H9 (cell line): ENCODE data around the gene STAB2. TPM values are rescaled to one million over a fixed set of nuclear protein-coding genes. Genes with fewer than 3 reads are reported as not detected.

Experiments used
- DNase-seq: peaks from one replicate; pipeline ENCODE4 v3.0.0-alpha.2; 2017
- H2AFZ ChIP-seq: one replicate; pipeline ENCODE4 v1.6.1; 2013; ENCODE audit warnings: mild to moderate bottlenecking, low read length, control low read depth, moderate library complexity
- H2AK5ac ChIP-seq: 2 replicates; pipeline ENCODE4 v1.6.1; 2013; ENCODE audit warnings: low read length, control low read depth, mixed read lengths; ENCODE audit not compliant: insufficient read length
- H2BK120ac ChIP-seq: one replicate; pipeline ENCODE4 v1.6.1; 2013; ENCODE audit warnings: low read depth, mild to moderate bottlenecking, low read length, control low read depth, inconsistent platforms; ENCODE audit not compliant: poor library complexity, severe bottlenecking
- H2BK12ac ChIP-seq: 2 replicates; pipeline ENCODE4 v1.6.1; 2013; ENCODE audit warnings: low read length, control low read depth, mixed read lengths, low read depth; ENCODE audit not compliant: insufficient read length
- H2BK15ac ChIP-seq: 2 replicates; pipeline ENCODE4 v1.6.1; 2013; ENCODE audit warnings: low read depth, low read length, control low read depth
- H2BK20ac ChIP-seq: one replicate; pipeline ENCODE4 v1.6.1; 2013; ENCODE audit warnings: low read depth, mild to moderate bottlenecking, low read length, control low read depth, inconsistent platforms; ENCODE audit not compliant: poor library complexity, severe bottlenecking
- H2BK5ac ChIP-seq: 2 replicates; pipeline ENCODE4 v1.6.1; 2013; ENCODE audit warnings: low read length, control low read depth, mixed read lengths; ENCODE audit not compliant: insufficient read length
- H3K14ac ChIP-seq: 2 replicates; pipeline ENCODE4 v1.6.1; 2013; ENCODE audit warnings: low read length, control low read depth; ENCODE audit not compliant: insufficient read depth
- H3K18ac ChIP-seq: 2 replicates; pipeline ENCODE4 v1.6.1; 2013; ENCODE audit warnings: low read depth, mild to moderate bottlenecking, mixed read lengths, low read length, control low read depth; ENCODE audit not compliant: insufficient read length
- H3K23ac ChIP-seq: 2 replicates; pipeline ENCODE4 v1.6.1; 2013; ENCODE audit warnings: low read length, control low read depth, mixed read lengths, low read depth; ENCODE audit not compliant: insufficient read length
- H3K23me2 ChIP-seq: 2 replicates; pipeline ENCODE4 v1.6.1; 2013; ENCODE audit warnings: low read depth, mild to moderate bottlenecking, mixed read lengths, low read length, control low read depth; ENCODE audit not compliant: insufficient read length, poor library complexity, severe bottlenecking
- H3K27ac ChIP-seq: 2 replicates; pipeline ENCODE4 v1.5.1; 2013; ENCODE audit warnings: low read length, control low read depth, mixed read lengths, low read depth; ENCODE audit not compliant: insufficient read length
- H3K27me3 ChIP-seq: 2 replicates; pipeline ENCODE4 v1.6.1; 2013; ENCODE audit warnings: low read length, control low read depth, inconsistent platforms; ENCODE audit not compliant: insufficient read depth
- H3K4ac ChIP-seq: 2 replicates; pipeline ENCODE4 v1.6.1; 2013; ENCODE audit warnings: low read depth, mild to moderate bottlenecking, control low read depth, inconsistent platforms, low read length, moderate library complexity
- H3K4me1 ChIP-seq: 2 replicates; pipeline ENCODE4 v1.6.1; 2013; ENCODE audit warnings: low read length, control low read depth, inconsistent platforms; ENCODE audit not compliant: insufficient read depth
- H3K4me2 ChIP-seq: 2 replicates; pipeline ENCODE4 v1.6.1; 2013; ENCODE audit warnings: low read length, control low read depth, mixed read lengths; ENCODE audit not compliant: insufficient read length, insufficient read depth
- H3K56ac ChIP-seq: 2 replicates; pipeline ENCODE4 v1.6.1; 2013; ENCODE audit warnings: low read depth, mild to moderate bottlenecking, mixed read lengths, low read length, control low read depth; ENCODE audit not compliant: insufficient read length
- H3K79me1 ChIP-seq: 2 replicates; pipeline ENCODE4 v1.6.1; 2013; ENCODE audit warnings: low read depth, mild to moderate bottlenecking, moderate library complexity, low read length, control low read depth, inconsistent platforms; ENCODE audit not compliant: insufficient read depth, poor library complexity, severe bottlenecking
- H3K79me2 ChIP-seq: 2 replicates; pipeline ENCODE4 v1.6.1; 2013; ENCODE audit warnings: low read length, control low read depth, inconsistent platforms; ENCODE audit not compliant: insufficient read depth
- H3K9ac ChIP-seq: 2 replicates; pipeline ENCODE4 v1.6.1; 2013; ENCODE audit warnings: low read length, control low read depth, mixed read lengths; ENCODE audit not compliant: insufficient read length; ENCODE audit errors: extremely low read depth
- H3K9me3 ChIP-seq: one replicate; pipeline ENCODE4 v1.6.1; 2013; ENCODE audit warnings: low read depth, low read length, inconsistent platforms; ENCODE audit not compliant: control insufficient read depth
- H3T11ph ChIP-seq: one replicate; pipeline ENCODE4 v1.6.1; 2013; ENCODE audit warnings: mild to moderate bottlenecking, low read length, control low read depth, inconsistent platforms
- H4K20me1 ChIP-seq: one replicate; pipeline ENCODE4 v1.6.1; 2013; ENCODE audit not compliant: control insufficient read depth, insufficient read length, insufficient read depth
- H4K5ac ChIP-seq: 2 replicates; pipeline ENCODE4 v1.6.1; 2013; ENCODE audit warnings: low read depth, mild to moderate bottlenecking, mixed read lengths, low read length, control low read depth; ENCODE audit not compliant: insufficient read length
- H4K8ac ChIP-seq: replicated peaks from 2 replicates; pipeline ENCODE4 v1.6.1; 2013; ENCODE audit warnings: low read length, control low read depth, mixed read lengths, low read depth; ENCODE audit not compliant: insufficient read length
- H4K91ac ChIP-seq: 2 replicates; pipeline ENCODE4 v1.6.1; 2013; ENCODE audit warnings: low read depth, mild to moderate bottlenecking, moderate library complexity, mixed read lengths, low read length, control low read depth; ENCODE audit not compliant: insufficient read length
- H3K27ac Mint-ChIP-seq, 3 experiments: 2 replicates in 2 of 3; 3 replicates in 1 of 3; pipeline ENCODE4 v1.8.0; 2020 to 2021; ENCODE audit warnings: mixed read lengths in 3 of 3, mild to moderate bottlenecking in 1 of 3, moderate library complexity in 1 of 3
- H3K27me3 Mint-ChIP-seq: 2 replicates; pipeline ENCODE4 v1.8.0; 2021; ENCODE audit warnings: low read depth, mild to moderate bottlenecking, moderate library complexity, mixed read lengths
- H3K36me3 Mint-ChIP-seq, 3 experiments: 2 replicates in 2 of 3; 3 replicates in 1 of 3; pipeline ENCODE4 v1.8.0; 2020 to 2021; ENCODE audit warnings: low read depth in 3 of 3, mixed read lengths in 3 of 3; ENCODE audit not compliant: insufficient read depth in 1 of 3
- H3K4me1 Mint-ChIP-seq, 2 experiments: 2 replicates each; pipeline ENCODE4 v1.8.0; 2020; ENCODE audit warnings: mixed read lengths in 2 of 2
- H3K4me3 Mint-ChIP-seq, 2 experiments: 2 replicates in 1 of 2; 3 replicates in 1 of 2; pipeline ENCODE4 v1.8.0; 2020 to 2021; ENCODE audit warnings: mild to moderate bottlenecking in 2 of 2, mixed read lengths in 2 of 2, moderate library complexity in 1 of 2
- H3K9me3 Mint-ChIP-seq, 2 experiments: 2 replicates in 1 of 2; 3 replicates in 1 of 2; pipeline ENCODE4 v1.8.0; 2020; ENCODE audit warnings: mild to moderate bottlenecking in 2 of 2, mixed read lengths in 2 of 2, moderate library complexity in 1 of 2
- WGBS: extraction: QIAGEN DNeasy Blood & Tissue Kit; methylation state at CpG from one replicate; pipeline ENCODE4 v1.1.7; 2013; ENCODE audit warnings: missing lambda C conversion rate, low lambda C conversion rate, mixed read lengths; ENCODE audit not compliant: insufficient read length; ENCODE audit errors: extremely low coverage; 5-methylcytosine and 5-hydroxymethylcytosine counted together
- total RNA-seq: library from RNA; stranded (reverse); gene quantifications from 2 replicates; pipeline ENCODE4 v1.2.1, GENCODE V29; 2021
- TF ChIP-seq, protein P1 (sequence below): fragments of 200-600 bp; sonication (generic); conservative IDR thresholded peaks from 3 replicates; pipeline ENCODE4 v1.8.0; 2021; ENCODE audit warnings: antibody characterized with exemption, mild to moderate bottlenecking

Gene STAB2
- total RNA-seq, 1 experiment from 2014 or later = 0.02 TPM

DNA sequence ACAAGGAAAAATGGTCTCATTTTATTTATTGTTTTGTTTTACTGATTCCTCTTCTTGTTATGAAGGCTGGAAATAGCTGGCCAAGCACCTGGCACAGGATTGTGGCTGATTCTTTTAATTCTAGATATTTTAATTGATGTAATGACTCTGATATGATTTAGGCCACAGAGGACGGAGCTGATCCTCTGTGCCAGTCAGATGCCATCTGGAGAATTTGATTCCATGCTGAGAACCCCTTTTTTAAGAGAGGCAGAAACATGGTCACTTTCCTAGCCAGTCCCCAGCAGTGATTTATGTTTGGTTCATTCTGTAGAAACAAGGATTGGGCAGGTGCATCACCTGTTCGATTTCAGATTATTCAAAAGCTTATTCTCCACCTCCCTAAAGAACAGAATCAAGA, 77.6 kb downstream of the STAB2 start:
- Histone ChIP-seq H3K4me1 (no peaks in the 10 kb centered on the region), H4K5ac (no peak overlapping the region)
- no CpG with 5 or more reads among the region's 2 CpGs for WGBS

More for the DNA sequence above, 77.6 kb downstream of the STAB2 start:
- Histone ChIP-seq H3K9ac (no peak overlapping the region), H2BK12ac (no peak overlapping the region), H3K79me2 (no peaks in the 10 kb centered on the region), H3K56ac (no peak overlapping the region), H3K18ac (no peak overlapping the region), H3K79me1 (no peaks in the 10 kb centered on the region), H3T11ph (no peak overlapping the region), H3K23ac (no peak overlapping the region), H3K27me3 (no peaks in the 10 kb centered on the region), H4K8ac (no peak overlapping the region), H2BK5ac (no peak overlapping the region), H4K20me1 (no peaks in the 10 kb centered on the region), H2BK20ac (no peak overlapping the region), H3K23me2 (no peaks in the 10 kb centered on the region), H2BK15ac (no peak overlapping the region), H3K14ac (no peak overlapping the region), H3K4ac (no peak overlapping the region), H3K9me3 (no peaks in the 10 kb centered on the region), H3K27ac (no peak overlapping the region), H2AFZ (no peak overlapping the region), H2AK5ac (no peak overlapping the region), H3K4me2 (no peak overlapping the region), H4K91ac (no peak overlapping the region), H2BK120ac (no peak overlapping the region)
- Mint-ChIP-seq H3K9me3 (no peaks in the 10 kb centered on the region), H3K27me3 (peaks cover 5% of the 10 kb centered on the region), H3K36me3 (no peaks in the 10 kb centered on the region; a peak in 1 of 7 replicates), H3K27ac (no peak overlapping the region), H3K4me3 (no peak overlapping the region), H3K4me1 (peaks cover 16 to 19% of the 10 kb centered on the region in 2 experiments)
- TF ChIP-seq, protein P1, sequence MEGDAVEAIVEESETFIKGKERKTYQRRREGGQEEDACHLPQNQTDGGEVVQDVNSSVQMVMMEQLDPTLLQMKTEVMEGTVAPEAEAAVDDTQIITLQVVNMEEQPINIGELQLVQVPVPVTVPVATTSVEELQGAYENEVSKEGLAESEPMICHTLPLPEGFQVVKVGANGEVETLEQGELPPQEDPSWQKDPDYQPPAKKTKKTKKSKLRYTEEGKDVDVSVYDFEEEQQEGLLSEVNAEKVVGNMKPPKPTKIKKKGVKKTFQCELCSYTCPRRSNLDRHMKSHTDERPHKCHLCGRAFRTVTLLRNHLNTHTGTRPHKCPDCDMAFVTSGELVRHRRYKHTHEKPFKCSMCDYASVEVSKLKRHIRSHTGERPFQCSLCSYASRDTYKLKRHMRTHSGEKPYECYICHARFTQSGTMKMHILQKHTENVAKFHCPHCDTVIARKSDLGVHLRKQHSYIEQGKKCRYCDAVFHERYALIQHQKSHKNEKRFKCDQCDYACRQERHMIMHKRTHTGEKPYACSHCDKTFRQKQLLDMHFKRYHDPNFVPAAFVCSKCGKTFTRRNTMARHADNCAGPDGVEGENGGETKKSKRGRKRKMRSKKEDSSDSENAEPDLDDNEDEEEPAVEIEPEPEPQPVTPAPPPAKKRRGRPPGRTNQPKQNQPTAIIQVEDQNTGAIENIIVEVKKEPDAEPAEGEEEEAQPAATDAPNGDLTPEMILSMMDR = no peak
- no peak for DNase-seq
